Right cardiac atrium (tissue), 5 donors: Measurements from ENCODE around the gene ATP5F1E. TPM values are rescaled to one million over a fixed set of nuclear protein-coding genes. Genes with fewer than 3 reads are reported as not detected.

Source experiments
- ATAC-seq, 2 donors: fragments of 200-7000 bp; cut with Tn5 transposase; one replicate each; pipeline versions ENCODE4 v1.8.0 to v1.9.1; 2020; ENCODE audit warnings: moderate library complexity in 2 of 2, mild to moderate bottlenecking in 1 of 2
- DNase-seq, 3 donors: peaks; one replicate each; pipeline ENCODE4 v3.0.0-alpha.2; 2020
- H3K27ac ChIP-seq: one replicate; pipeline ENCODE4 v1.5.1; 2013; ENCODE audit warnings: mild to moderate bottlenecking, low read length, control low read depth, moderate library complexity
- H3K27me3 ChIP-seq: one replicate; pipeline ENCODE4 v1.6.1; 2013; ENCODE audit not compliant: control insufficient read depth, insufficient read depth
- H3K4me1 ChIP-seq: one replicate; pipeline ENCODE4 v1.6.1; 2013; ENCODE audit warnings: low read length; ENCODE audit not compliant: control insufficient read depth, insufficient read depth
- H3K4me3 ChIP-seq: one replicate; pipeline ENCODE4 v1.5.1; 2013; ENCODE audit warnings: low read length, control low read depth
- H3K9me3 ChIP-seq: one replicate; pipeline ENCODE4 v1.6.1; 2013; ENCODE audit warnings: low read length; ENCODE audit not compliant: control insufficient read depth
- WGBS: extraction: QIAGEN DNeasy Blood & Tissue Kit; methylation state at CpG from one replicate; pipeline ENCODE4 v1.1.7; 2013; 5-methylcytosine and 5-hydroxymethylcytosine counted together
- intact Hi-C, 4 donors: fragments of 100-400 bp; cut with DNase I; formaldehyde crosslinking; loops; one replicate each; pipeline versions ENCODE4 v1.11.0 to v1.14.0; 2022 to 2023
- long read RNA-seq, 4 donors: library from polyadenylated mRNA; unstranded; transcript quantifications; one replicate each; pipeline ENCODE4 v2.0.0, GENCODE V29; 2020 to 2021
- polyA plus RNA-seq: library from polyadenylated mRNA; stranded (reverse); fragments of 200-250 nt; gene quantifications from one replicate; pipeline ENCODE4 v1.2.3, GENCODE V29; 2013
- total RNA-seq, 4 donors: library from RNA; stranded (reverse); fragmentation: NEBNext Ultra II Directional; extraction: Animal tissue kit (Norgen Biotek cat#: 25700); gene quantifications; one replicate each; pipeline ENCODE4 v1.2.1, GENCODE V29; 2021
- donor health status: healthy with polysubstance abuse.
- donor health status: DM: no; HTN: yes; CAD: no.
- donor health status: DM: no; HTN: no; CAD: no.
- donor health status: DM: no; HTN: yes; CAD: no; lungs with severe emphysema.
- donor health status: DM: yes; HTN: yes; CAD: no.

Gene ATP5F1E
- total RNA-seq, result 100 to 1,000 TPM; 109 to 131 (median 121) TPM
- 131 TPM for polyA plus RNA-seq
- long read RNA-seq, donor 1, transcript ATP5F1E-201 (3 exons, 3,665 nt), result major isoform, 270 of 272 reads
- long read RNA-seq, donor 1, partial matches to known transcripts, result 0 of 272 reads
- long read RNA-seq, donor 1, other reads (novel, unspliced or antisense), result 2 of 272 reads
- long read RNA-seq, donor 2, transcript ATP5F1E-201 (3 exons, 3,665 nt), result major isoform, 336 of 344 reads
- long read RNA-seq, donor 2, partial matches to known transcripts, result 1 of 344 reads
- long read RNA-seq, donor 2, other reads (novel, unspliced or antisense), result 5 of 344 reads
- long read RNA-seq, donor 3, transcript ATP5F1E-202 (2 exons, 1,878 nt), result minor isoform, 8 of 98 reads
- long read RNA-seq, donor 3, transcript ATP5F1E-201 (3 exons, 3,665 nt), result major isoform, 89 of 98 reads
- long read RNA-seq, donor 3, partial matches to known transcripts, result 1 of 98 reads
- long read RNA-seq, donor 3, other reads (novel, unspliced or antisense), result 0 of 98 reads
- long read RNA-seq, donor 4, transcript ATP5F1E-201 (3 exons, 3,665 nt), result major isoform, 173 of 176 reads
- long read RNA-seq, donor 4, partial matches to known transcripts, result 3 of 176 reads
- long read RNA-seq, donor 4, other reads (novel, unspliced or antisense), result 0 of 176 reads

- peaks cover 10% of the 10 kb centered on the region for H3K4me1 ChIP-seq
These were observed at the start of gene ATP5F1E for GRCh38 chr20:59032023-59032712. Gene ATP5F1E (minus strand): TSS chr20:59032335. CDS start chr20:59032251, 84 bp downstream.

DNA sequence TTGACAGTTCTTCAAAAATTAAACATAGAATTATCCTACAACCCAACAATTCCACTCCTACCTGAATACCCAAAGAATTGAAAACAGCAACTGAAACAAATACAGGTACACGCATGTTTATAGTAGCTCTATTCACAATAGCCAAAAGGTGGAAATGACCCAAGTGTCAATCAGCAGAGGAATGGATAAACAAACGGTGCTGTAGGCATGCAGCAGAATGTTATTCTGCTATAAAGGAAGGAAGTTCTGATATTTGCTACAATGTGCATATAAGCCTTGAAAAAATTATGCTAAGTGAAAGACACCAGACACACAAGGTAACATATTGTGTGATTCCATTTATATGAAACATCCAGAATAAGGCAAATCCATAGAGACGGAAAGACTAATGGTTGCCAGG is 48.9 kb upstream of the ATP5F1E start:
- 61% methylated on average over 3 of the region's 3 CpGs for WGBS
- ATAC-seq (no peak), DNase-seq (no peak)
- H3K27ac ChIP-seq, result no peak overlapping the region
- intact Hi-C loops, result loop anchor here in 1 of 4 donors (10.0 kb wide), 2 partner anchors 206 to 374 kb away; no protein-coding TSS in a partner anchor
- H3K27me3 ChIP-seq, result no peaks in the 10 kb centered on the region
- no peaks in the 10 kb centered on the region for H3K9me3 ChIP-seq
- no peak overlapping the region for H3K4me3 ChIP-seq
- no peaks in the 10 kb centered on the region for H3K4me1 ChIP-seq

More at GRCh38 chr20:59032023-59032712, at the start of gene ATP5F1E:
- Histone ChIP-seq H3K27me3 (no peaks in the 10 kb centered on the region), H3K4me3 (peak within 1 kb of the TSS; percentile 63), H3K27ac (peak within 1 kb of the TSS; percentile 85), H3K9me3 (no peaks in the 10 kb centered on the region)
- WGBS, result under 1% methylated on average over 86 of the region's 86 CpGs
- ATAC-seq, result peak; percentile 100
- intact Hi-C loops, result loop anchor here in 2 of 4 donors (5.0 kb wide), 1 partner anchor 140 kb away; no protein-coding TSS in a partner anchor
- peak; percentile 97 to 99 (median 99) for DNase-seq

DNA sequence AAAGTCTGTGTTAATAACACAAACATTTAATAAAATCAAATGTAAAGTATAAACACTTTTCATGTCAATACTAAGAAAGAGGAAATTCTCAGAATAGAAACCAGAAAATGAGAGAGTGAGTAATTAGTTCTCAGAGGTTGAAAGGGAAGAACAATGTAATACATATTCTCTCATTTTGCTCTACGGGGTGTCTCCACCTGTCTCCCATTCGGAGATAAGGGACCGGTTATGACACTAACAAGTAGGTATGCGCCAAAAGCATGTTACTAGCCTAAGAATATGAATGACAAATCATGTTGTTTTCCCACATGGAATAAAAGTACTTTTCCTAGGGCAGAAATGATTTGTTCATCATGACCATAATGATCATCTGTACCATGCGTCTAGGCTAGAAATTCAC is 46.1 kb upstream of the ATP5F1E start:
- H3K27ac ChIP-seq, result no peak overlapping the region
- DNase-seq (no peak), ATAC-seq (no peak)
- 77% methylated on average over 5 of the region's 5 CpGs for WGBS
- no peak overlapping the region for H3K4me3 ChIP-seq
- no peaks in the 10 kb centered on the region for H3K4me1 ChIP-seq
- intact Hi-C loops, result no loop called here
- no peaks in the 10 kb centered on the region for H3K27me3 ChIP-seq
- no peaks in the 10 kb centered on the region for H3K9me3 ChIP-seq

GRCh38 chr20:59077705-59078104 is 45.6 kb upstream of the ATP5F1E start:
- Histone ChIP-seq H3K27ac (no peak overlapping the region), H3K4me3 (no peak overlapping the region), H3K4me1 (no peaks in the 10 kb centered on the region), H3K9me3 (no peaks in the 10 kb centered on the region), H3K27me3 (no peaks in the 10 kb centered on the region)
- WGBS, result 47% methylated on average over 1 of the region's 1 CpG
- intact Hi-C loops, result no loop called here
- ATAC-seq, result no peak
- DNase-seq, result no peak

GRCh38 chr20:59075934-59076508 is 43.9 kb upstream of the ATP5F1E start:
- no peaks in the 10 kb centered on the region for H3K27me3 ChIP-seq
- no peaks in the 10 kb centered on the region for H3K4me1 ChIP-seq
- DNase-seq (no peak), ATAC-seq (no peak)
- H3K9me3 ChIP-seq, result no peaks in the 10 kb centered on the region
- intact Hi-C loops, result no loop called here
- no peak overlapping the region for H3K27ac ChIP-seq
- WGBS, result 82% methylated on average over 4 of the region's 4 CpGs
- H3K4me3 ChIP-seq, result no peak overlapping the region

GRCh38 chr20:59074456-59074855 is 42.3 kb upstream of the ATP5F1E start:
- WGBS, result 36% methylated on average over 3 of the region's 3 CpGs
- DNase-seq, result no peak
- ATAC-seq, result no peak
- Histone ChIP-seq H3K4me3 (no peak overlapping the region), H3K27ac (no peak overlapping the region), H3K4me1 (no peaks in the 10 kb centered on the region), H3K9me3 (no peaks in the 10 kb centered on the region), H3K27me3 (no peaks in the 10 kb centered on the region)
- intact Hi-C loops, result no loop called here

DNA sequence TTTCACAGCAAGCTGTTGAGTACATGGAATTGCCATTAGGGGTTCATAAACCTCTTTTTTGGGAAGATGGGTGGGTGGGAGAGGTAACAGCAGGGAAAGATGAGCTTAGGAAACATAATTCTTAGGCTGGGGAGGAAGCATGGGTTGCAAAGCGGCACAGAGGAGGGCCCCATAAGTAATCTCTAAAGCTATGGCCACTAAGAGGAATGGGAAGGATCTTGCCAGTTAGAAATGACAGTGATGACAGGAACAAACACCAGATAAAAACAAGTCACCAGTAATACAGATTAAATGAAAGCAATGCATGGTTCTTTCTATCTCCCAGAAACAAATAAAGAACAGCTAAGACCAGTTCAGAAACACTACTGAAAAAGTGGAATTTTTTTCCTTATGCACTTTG is 41.4 kb upstream of the ATP5F1E start:
- no peak overlapping the region for H3K27ac ChIP-seq
- ATAC-seq, result no peak

DNA sequence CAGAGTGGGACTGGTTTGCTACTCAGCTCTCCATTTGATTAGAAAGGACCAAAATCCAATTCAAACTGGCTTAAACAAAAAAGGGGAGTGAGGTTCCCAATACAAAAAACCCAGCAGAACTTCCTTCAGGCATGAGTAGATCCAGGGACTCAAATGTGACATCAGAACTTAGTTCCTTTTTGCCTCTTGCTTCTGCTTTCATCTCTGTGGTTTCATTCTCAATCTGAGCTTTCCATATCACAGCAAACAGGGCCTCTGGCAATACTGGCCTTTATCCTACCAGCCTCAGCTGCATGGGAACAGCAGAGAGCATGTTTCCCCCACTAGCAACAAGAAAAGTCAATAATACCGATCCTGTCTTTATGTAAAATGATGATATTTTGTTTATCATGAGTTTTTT is 39.1 kb upstream of the ATP5F1E start:
- Histone ChIP-seq H3K9me3 (no peaks in the 10 kb centered on the region), H3K27ac (no peak overlapping the region), H3K4me1 (no peaks in the 10 kb centered on the region), H3K27me3 (no peaks in the 10 kb centered on the region), H3K4me3 (no peak overlapping the region)
- ATAC-seq, result no peak
- WGBS, result 91% methylated on average over 1 of the region's 1 CpG
- intact Hi-C loops, result no loop called here
- no peak for DNase-seq

More for the DNA sequence above, 41.4 kb upstream of the ATP5F1E start:
- no peak overlapping the region for H3K4me3 ChIP-seq
- H3K27me3 ChIP-seq, result no peaks in the 10 kb centered on the region
- H3K4me1 ChIP-seq, result no peaks in the 10 kb centered on the region
- no peak for DNase-seq
- intact Hi-C loops, result no loop called here
- 44% methylated on average over 1 of the region's 1 CpG for WGBS
- no peaks in the 10 kb centered on the region for H3K9me3 ChIP-seq

DNA sequence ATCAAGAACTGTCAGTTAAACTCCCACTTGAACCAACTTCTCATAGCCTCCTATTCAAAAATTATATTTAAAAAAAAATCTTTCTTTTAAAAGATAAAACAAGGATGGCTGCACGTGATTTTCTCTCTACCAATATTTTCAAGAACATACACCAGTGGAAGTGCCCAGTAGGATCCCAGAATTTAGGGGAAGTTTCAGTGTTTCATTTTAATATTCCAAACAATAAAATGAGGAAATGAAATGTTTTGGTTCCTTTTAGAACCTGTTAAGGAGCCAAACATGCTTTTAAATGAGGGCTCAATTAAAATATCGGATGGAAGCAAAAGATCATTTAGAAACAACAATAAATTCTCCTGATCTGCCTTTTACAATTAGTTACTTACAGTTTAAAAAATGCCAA is 36.9 kb upstream of the ATP5F1E start:
- ATAC-seq, result no peak
- no peak for DNase-seq
- Histone ChIP-seq H3K27me3 (no peaks in the 10 kb centered on the region), H3K4me3 (no peak overlapping the region), H3K4me1 (peaks cover 2% of the 10 kb centered on the region), H3K9me3 (no peaks in the 10 kb centered on the region), H3K27ac (no peak overlapping the region)
- intact Hi-C loops, result no loop called here
- 30% methylated on average over 2 of the region's 2 CpGs for WGBS

DNA sequence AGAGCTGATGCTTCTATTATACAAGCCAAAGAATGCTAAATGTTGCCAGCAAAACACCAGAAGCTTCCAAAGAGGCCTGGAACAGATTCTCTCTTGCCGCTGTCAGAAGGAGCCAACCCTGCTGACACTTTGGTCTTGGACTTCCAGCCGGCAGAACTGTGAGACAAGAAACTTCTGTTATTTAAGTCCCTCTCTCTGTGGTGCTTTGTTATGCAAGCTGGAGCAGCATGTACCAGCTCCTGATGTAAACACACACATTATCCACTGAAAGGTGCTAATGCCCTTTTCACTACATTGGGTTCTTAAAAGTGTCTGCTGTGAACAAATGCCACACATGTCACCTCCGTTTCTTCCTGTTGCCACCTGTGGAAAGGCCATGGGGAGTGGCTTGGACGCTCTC is 36.4 kb upstream of the ATP5F1E start:
- no peak for ATAC-seq
- Histone ChIP-seq H3K27me3 (no peaks in the 10 kb centered on the region), H3K4me1 (peaks cover 2% of the 10 kb centered on the region), H3K4me3 (no peak overlapping the region), H3K27ac (no peak overlapping the region), H3K9me3 (no peaks in the 10 kb centered on the region)
- intact Hi-C loops, result no loop called here
- WGBS, result 86% methylated on average over 4 of the region's 4 CpGs
- DNase-seq, result no peak
